ENCODE data around the gene MARCHF7.
"Not testable (repeated sequence)": the region's sequence is repeated elsewhere in the genome, so short reads cannot be mapped to it uniquely, and the experiment has no call there.

Gene MARCHF7

GRCh38 chr2:159716857-159717256, 4.6 kb downstream of the MARCHF7 start:
- no peak for DNase-seq (ENCODE audit: low spot score)

GRCh38 chr2:159720676-159721075, 8.4 kb downstream of the MARCHF7 start:
- no peak for DNase-seq (ENCODE audit: low spot score)

GRCh38 chr2:159722580-159722979, 10.3 kb downstream of the MARCHF7 start:
- no peak for DNase-seq (ENCODE audit: low spot score)

GRCh38 chr2:159724795-159725572, 12.7 kb downstream of the MARCHF7 start:
- not testable (repeated sequence) for DNase-seq (ENCODE audit: low spot score)

GRCh38 chr2:159725713-159726112, 13.4 kb downstream of the MARCHF7 start:
- no peak for DNase-seq (ENCODE audit: low spot score)

GRCh38 chr2:159728629-159729028, 16.3 kb downstream of the MARCHF7 start:
- DNase-seq (ENCODE audit: low spot score) = no peak

- no peak for DNase-seq (ENCODE audit: low spot score)
Observed at GRCh38 chr2:159735648-159736047, 23.3 kb downstream of the MARCHF7 start.

- DNase-seq (ENCODE audit: low spot score) = no peak
Observed at GRCh38 chr2:159736048-159736447, 23.7 kb downstream of the MARCHF7 start.

- DNase-seq (ENCODE audit: low spot score) = no peak
Observed at GRCh38 chr2:159737292-159737916, 25.1 kb downstream of the MARCHF7 start.

GRCh38 chr2:159737917-159738296, 25.6 kb downstream of the MARCHF7 start:
- DNase-seq (ENCODE audit: low spot score) = no peak

- DNase-seq (ENCODE audit: low spot score) = no peak
Observed at GRCh38 chr2:159738509-159739390, 26.4 kb downstream of the MARCHF7 start.

- no peak for DNase-seq (ENCODE audit: low spot score)
Observed at GRCh38 chr2:159742846-159743245, 30.5 kb downstream of the MARCHF7 start.

- no peak for DNase-seq (ENCODE audit: low spot score)
Observed at GRCh38 chr2:159744363-159744762, 32.1 kb downstream of the MARCHF7 start.

- not testable (repeated sequence) for DNase-seq (ENCODE audit: low spot score)
Observed at GRCh38 chr2:159745237-159745636, 32.9 kb downstream of the MARCHF7 start.

- no peak for DNase-seq (ENCODE audit: low spot score)
Observed at GRCh38 chr2:159748089-159748488, 35.8 kb downstream of the MARCHF7 start.

- DNase-seq (ENCODE audit: low spot score) = no peak
Observed at GRCh38 chr2:159750873-159751272, 38.6 kb downstream of the MARCHF7 start.

GRCh38 chr2:159753797-159754196, 41.5 kb downstream of the MARCHF7 start:
- DNase-seq (ENCODE audit: low spot score) = no peak

GRCh38 chr2:159755014-159755413, 42.7 kb downstream of the MARCHF7 start:
- no peak for DNase-seq (ENCODE audit: low spot score)

GRCh38 chr2:159755788-159756187, 43.5 kb downstream of the MARCHF7 start:
- DNase-seq (ENCODE audit: low spot score) = peak; percentile 12

- DNase-seq (ENCODE audit: low spot score) = no peak
Observed at GRCh38 chr2:159758239-159758638, 45.9 kb downstream of the MARCHF7 start.

GRCh38 chr2:159758686-159759085, 46.4 kb downstream of the MARCHF7 start:
- no peak for DNase-seq (ENCODE audit: low spot score)

GRCh38 chr2:159759577-159759976, 47.3 kb downstream of the MARCHF7 start:
- no peak for DNase-seq (ENCODE audit: low spot score)

- no peak for DNase-seq (ENCODE audit: low spot score)
Observed at GRCh38 chr2:159760326-159760725, 48.0 kb downstream of the MARCHF7 start.

Data from AG08395 (cell line).